HCT116 (cell line): ENCODE results near the gene PRKRIP1. TPM values are rescaled to one million over a fixed set of nuclear protein-coding genes. Genes with fewer than 3 reads are reported as not detected.

Experiments used
- ATAC-seq: fragments of 200-7000 bp; cut with Tn5 transposase; 2 replicates; pipeline ENCODE4 v1.9.1; 2020; ENCODE audit warnings: mild to moderate bottlenecking, moderate library complexity
- Bru-seq: library from RNA; stranded (reverse); fragments of 400-500 nt; gene quantifications from one replicate; lab custom pipeline; 2021; lab: Mats Ljungman, UMichigan
- BruChase-seq, 2 experiments: library from RNA; stranded (reverse); fragments of 400-500 nt; gene quantifications; one replicate each; lab custom pipeline; 2021; lab: Mats Ljungman, UMichigan
- BruUV-seq: library from RNA; stranded (reverse); fragments of 400-500 nt; replicated peaks from 2 replicates; lab custom pipeline; 2021; lab: Mats Ljungman, UMichigan
- CTCF ChIA-PET: fragments of 300-600 bp; sonication (Branson Sonifier 250); formaldehyde crosslinking; loops from one replicate; lab custom pipeline; 2021; ENCODE audit warnings: antibody characterized with exemption; lab: Charles Lee
- POLR2A ChIA-PET: fragments of 300-600, 350-600 bp; sonication (Branson Sonifier 250); formaldehyde crosslinking; loops from one replicate; lab custom pipeline; 2021; ENCODE audit warnings: antibody characterized with exemption; lab: Charles Lee
- RAD21 ChIA-PET, 2 experiments: fragments of 300-600 bp; sonication (Branson Sonifier 250); formaldehyde crosslinking; loops; one replicate each; lab custom pipeline; 2023; ENCODE audit warnings: low total read pairs in 2 of 2; ENCODE audit not compliant: uncharacterized antibody in 2 of 2, unreplicated experiment in 2 of 2, low non-redundant PET in 1 of 2; lab: Charles Lee
- DNase-seq: peaks from one replicate; pipeline ENCODE4 v3.0.0-alpha.2; 2010; ENCODE audit warnings: low read depth, low spot score
- H2AFZ ChIP-seq: fragments of 200-600 bp; shearing (Covaris generic), sonication (generic); 2 replicates; pipeline ENCODE4 v1.6.1; 2017; ENCODE audit warnings: low read depth, mixed run types, mixed read lengths, antibody characterized with exemption, low read length; ENCODE audit not compliant: poor library complexity, severe bottlenecking
- H3K27ac ChIP-seq: 2 replicates; pipeline ENCODE4 v1.5.1; 2012; ENCODE audit warnings: low read depth, low read length
- H3K27me3 ChIP-seq: fragments of 200-600 bp; sonication (generic); 2 replicates; pipeline ENCODE4 v1.6.1; 2016; ENCODE audit warnings: mixed run types, low read length, mixed read lengths; ENCODE audit not compliant: insufficient read depth
- H3K36me3 ChIP-seq, 2 experiments: fragments of 200-500 bp in 1 of 2; fragments of 200-600 bp in 1 of 2; sonication (Bioruptor generic) in 1 of 2; sonication (generic) in 1 of 2; 2 replicates each; pipeline versions ENCODE4 v1.5.1 to v1.6.1; 2014 to 2016; ENCODE audit warnings: low read length in 2 of 2, inconsistent platforms in 1 of 2, mixed read lengths in 1 of 2, mixed run types in 1 of 2; ENCODE audit not compliant: insufficient read depth in 2 of 2, control insufficient read depth in 1 of 2
- H3K4me1 ChIP-seq, 2 experiments: fragments of 200-600 bp in 1 of 2; sonication (generic) in 1 of 2; 2 replicates each; pipeline versions ENCODE4 v1.5.1 to v1.6.1; 2012 to 2017; ENCODE audit warnings: low read length in 2 of 2, inconsistent platforms in 1 of 2, mild to moderate bottlenecking in 1 of 2, mixed read lengths in 1 of 2, mixed run types in 1 of 2, moderate library complexity in 1 of 2; ENCODE audit not compliant: insufficient read depth in 2 of 2, control insufficient read depth in 1 of 2
- H3K4me2 ChIP-seq: fragments of 200-600 bp; sonication (generic); 2 replicates; pipeline ENCODE4 v1.6.1; 2017; ENCODE audit warnings: mixed run types, low read length, mixed read lengths
- H3K4me3 ChIP-seq, 2 experiments: fragments of 200-600 bp in 1 of 2; sonication (generic) in 1 of 2; replicated peaks in 1 of 2; 2 replicates each; pipeline ENCODE4 v1.5.1; 2011 to 2016; ENCODE audit warnings: low read length in 2 of 2, control low read depth in 1 of 2, low read depth in 1 of 2, mild to moderate bottlenecking in 1 of 2, mixed read lengths in 1 of 2, mixed run types in 1 of 2
- H3K79me2 ChIP-seq: fragments of 200-600 bp; sonication (generic); 2 replicates; pipeline ENCODE4 v1.6.1; 2017; ENCODE audit warnings: mild to moderate bottlenecking, mixed run types, low read length, moderate library complexity, mixed read lengths; ENCODE audit not compliant: insufficient read depth
- H3K9ac ChIP-seq: fragments of 200-600 bp; sonication (generic); 2 replicates; pipeline ENCODE4 v1.6.1; 2016; ENCODE audit warnings: low read length, mixed read lengths
- H3K9me2 ChIP-seq: fragments of 200-600 bp; sonication (generic), shearing (Covaris generic); 2 replicates; pipeline ENCODE4 v1.6.1; 2017; ENCODE audit warnings: mixed run types, mild to moderate bottlenecking, moderate library complexity; ENCODE audit not compliant: insufficient read depth
- H3K9me3 ChIP-seq, 2 experiments: fragments of 200-500 bp in 1 of 2; fragments of 200-600 bp in 1 of 2; sonication (Bioruptor generic) in 1 of 2; sonication (generic) in 1 of 2; 2 replicates each; pipeline ENCODE4 v1.6.1; 2014 to 2017; ENCODE audit warnings: low read length in 2 of 2, mixed read lengths in 2 of 2, inconsistent platforms in 1 of 2, low read depth in 1 of 2, mild to moderate bottlenecking in 1 of 2, mixed run types in 1 of 2, moderate library complexity in 1 of 2; ENCODE audit not compliant: control insufficient read depth in 1 of 2, insufficient read depth in 1 of 2
- H4K20me1 ChIP-seq: fragments of 200-600 bp; sonication (generic), shearing (Covaris generic); 2 replicates; pipeline ENCODE4 v1.6.1; 2017; ENCODE audit warnings: mixed run types, mild to moderate bottlenecking, moderate library complexity; ENCODE audit not compliant: insufficient read depth
- ATF3 ChIP-seq: IDR thresholded peaks from 2 replicates; pipeline ENCODE4 v1.6.1; 2012
- CBX3 ChIP-seq: IDR thresholded peaks from 2 replicates; pipeline ENCODE4 v1.6.1; 2012; ENCODE audit warnings: low read depth
- CEBPB ChIP-seq: IDR thresholded peaks from 2 replicates; pipeline ENCODE4 v1.6.1; 2012; ENCODE audit warnings: low read depth
- CTCF ChIP-seq, 3 experiments: fragments of 200-600 bp in 1 of 3; sonication (generic) in 1 of 3; IDR thresholded peaks in 2 of 3; conservative IDR thresholded peaks in 1 of 3; 2 replicates each; pipeline ENCODE4 v1.5.1; 2012 to 2017; ENCODE audit warnings: low read depth in 2 of 3, low read length in 2 of 3, antibody characterized with exemption in 1 of 3, borderline replicate concordance in 1 of 3, control low read depth in 1 of 3, mild to moderate bottlenecking in 1 of 3, mixed read lengths in 1 of 3, mixed run types in 1 of 3, moderate library complexity in 1 of 3; ENCODE audit not compliant: insufficient read depth in 1 of 3
- EGR1 ChIP-seq: IDR thresholded peaks from 2 replicates; pipeline ENCODE4 v1.6.1; 2012; ENCODE audit warnings: low read depth
- ELF1 ChIP-seq: IDR thresholded peaks from 2 replicates; pipeline ENCODE4 v1.6.1; 2012; ENCODE audit warnings: low read depth, borderline replicate concordance
- EZH2 ChIP-seq: fragments of 200-600 bp; sonication (generic); IDR thresholded peaks from 2 replicates; pipeline ENCODE4 v1.6.1; 2017; ENCODE audit warnings: antibody characterized with exemption, mixed run types
- EZH2phosphoT487 ChIP-seq: fragments of 200-600 bp; IDR thresholded peaks from 2 replicates; pipeline ENCODE4 v1.6.1; 2018; ENCODE audit warnings: antibody characterized with exemption, borderline replicate concordance
- FOSL1 ChIP-seq: IDR thresholded peaks from 2 replicates; pipeline ENCODE4 v1.6.1; 2012; ENCODE audit warnings: low read depth
- JUND ChIP-seq: IDR thresholded peaks from 2 replicates; pipeline ENCODE4 v1.6.1; 2012
- MAX ChIP-seq: IDR thresholded peaks from 2 replicates; pipeline ENCODE4 v1.6.1; 2012
- POLR2AphosphoS5 ChIP-seq: IDR thresholded peaks from 2 replicates; pipeline ENCODE4 v1.6.1; 2011; ENCODE audit warnings: mild to moderate bottlenecking, low read depth, low read length, moderate library complexity
- RAD21 ChIP-seq: IDR thresholded peaks from 2 replicates; pipeline ENCODE4 v1.6.1; 2012; ENCODE audit warnings: low read depth, mild to moderate bottlenecking
- REST ChIP-seq: IDR thresholded peaks from 2 replicates; pipeline ENCODE4 v1.6.1; 2012; ENCODE audit warnings: low read depth
- SIN3A ChIP-seq: IDR thresholded peaks from 2 replicates; pipeline ENCODE4 v1.6.1; 2012; ENCODE audit warnings: low read depth
- YY1 ChIP-seq: IDR thresholded peaks from 2 replicates; pipeline ENCODE4 v1.6.1; 2011; ENCODE audit warnings: low read length, low read depth, moderate library complexity, mild to moderate bottlenecking; ENCODE audit not compliant: insufficient replicate concordance; ENCODE audit errors: extremely low read depth
- ZNF274 ChIP-seq: fragments of 200-500 bp; sonication (Bioruptor generic); IDR thresholded peaks from 2 replicates; pipeline ENCODE4 v1.6.1; 2014; ENCODE audit warnings: mild to moderate bottlenecking, low read depth, low read length, inconsistent platforms
- intact Hi-C: fragments of 100-400 bp; cut with micrococcal nuclease; formaldehyde crosslinking; loops from 2 replicates; pipeline ENCODE4 v1.10.0; 2022
- long read RNA-seq: library from polyadenylated mRNA; unstranded; transcript quantifications from one replicate; pipeline ENCODE4 v2.0.0, GENCODE V29; 2021; ENCODE audit not compliant: unreplicated experiment
- polyA plus RNA-seq: library from polyadenylated mRNA; unstranded; fragments of >200 nt; gene quantifications from 2 replicates; pipeline ENCODE4 v1.2.1, GENCODE V29; 2012; ENCODE audit warnings: missing spikeins
- total RNA-seq: library from RNA; stranded (reverse); gene quantifications from one replicate; pipeline ENCODE4 v1.2.1, GENCODE V29; 2021; ENCODE audit not compliant: unreplicated experiment

Gene PRKRIP1
- total RNA-seq (23.0 TPM), Bru-seq, nascent RNA (percentile 81 among the genes with signal in this experiment), BruChase-seq, experiment 1, labeled RNA remaining after a 6-hour chase (percentile 79 among the genes with signal in this experiment), BruChase-seq, experiment 2, labeled RNA remaining after a 2-hour chase (percentile 84 among the genes with signal in this experiment)
- 17.6 and 18.4 TPM in 2 replicates for polyA plus RNA-seq
- long read RNA-seq, transcript PRKRIP1-207 (9 exons, 1,625 nt): minor isoform, 6 of 63 reads
- long read RNA-seq, transcript PRKRIP1-201 (6 exons, 2,159 nt): major isoform, 14 of 63 reads
- long read RNA-seq, partial matches to known transcripts: 16 of 63 reads
- long read RNA-seq, other reads (novel, unspliced or antisense): 25 of 63 reads

- Histone ChIP-seq H3K27ac (peak within 1 kb of the TSS; percentile 41), H3K9ac (peak within 1 kb of the TSS; percentile 96), H3K27me3 (no peaks in the 10 kb centered on the region), H3K4me3 (peak within 1 kb of the TSS; percentile 100), H3K9me2 (no peaks in the 10 kb centered on the region), H3K79me2 (peaks cover 26% of the 10 kb centered on the region), H3K4me2 (peak within 1 kb of the TSS; percentile 77), H2AFZ (no peak within 1 kb of the TSS), H3K9me3 (no peaks in the 10 kb centered on the region), H3K36me3 (peaks cover 19 to 21% of the 10 kb centered on the region in 2 experiments; a peak in 3 of 4 replicates), H3K4me1 (peaks cover 24 to 28% of the 10 kb centered on the region in 2 experiments), H4K20me1 (no peaks in the 10 kb centered on the region)
- ChIA-PET RAD21 (no interaction called here), CTCF (interaction anchor here (1.0 to 1.5 kb wide), 2 partner anchors 8 to 117 kb away, joined by 3 to 5 read pairs; no protein-coding TSS in a partner anchor), POLR2A (no interaction called here)
- BruUV-seq: no TSS peak
- ATAC-seq (peak; percentile 90), DNase-seq (peak; percentile 82)
- intact Hi-C loops: no loop called here
- TF ChIP-seq REST (no peak), CEBPB (peak; percentile 36; the same call in 1 of the 2 replicates), CBX3 (peak; percentile 47; the same call in 1 of the 2 replicates), EGR1 (peak; percentile 53), MAX (peak; percentile 47; the same call in 1 of the 2 replicates), POLR2AphosphoS5 (peak; percentile 93), ATF3 (no peak), SIN3A (0 out of 2 replicates have a peak, but pooled peaks have one; percentile 69), RAD21 (no peak), JUND (peak; percentile 10; the same call in 1 of the 2 replicates), YY1 (peak; percentile 61), EZH2 (no peak), FOSL1 (no peak), EZH2phosphoT487 (no peak), ZNF274 (no peak), CTCF (IDR thresholded peaks at IDR 0.05 in 2 of 3, conservative IDR thresholded peaks at IDR 0.05 in 1 of 3; ENCODE audit: borderline replicate concordance in 1 of 3, insufficient read depth in 1 of 3, low read depth in 2 of 3, low read length in 2 of 3) (no peak), ELF1 (no peak; the same call in 1 of the 2 replicates)
These were observed at the start of gene PRKRIP1 for GRCh38 chr7:102395873-102396709. Gene PRKRIP1, plus strand, starts transcription at chr7:102396363. Its CDS starts 49 bp downstream, at chr7:102396412.
